SK-N-SH (cell line): ENCODE results near the gene BRICD5. TPM values are rescaled to one million over a fixed set of nuclear protein-coding genes. Genes with fewer than 3 reads are reported as not detected.
A peak's percentile ranks its signal among the peaks of the same experiment; 100 is the strongest.
"Not testable (repeated sequence)": the region's sequence is repeated elsewhere in the genome, so short reads cannot be mapped to it uniquely, and the experiment has no call there.

Source experiments
- CTCF ChIA-PET: fragments of 300-600, 350-600 bp; formaldehyde crosslinking; extraction: SDS; loops from one replicate; lab custom pipeline; 2021; lab: Yijun Ruan, JAX
- POLR2A ChIA-PET: fragments of 350-600 bp; sonication (Branson Sonifier 250); formaldehyde crosslinking; extraction: SDS; loops from one replicate; lab custom pipeline; 2020; ENCODE audit warnings: antibody characterized with exemption, inconsistent platforms; lab: Yijun Ruan, JAX
- DNase-seq: peaks from one replicate; pipeline ENCODE4 v3.0.0; 2012
- H2AFZ ChIP-seq: fragments of 200-600 bp; sonication (generic); 2 replicates; pipeline ENCODE4 v1.8.1; 2016; ENCODE audit warnings: antibody characterized with exemption, mild to moderate bottlenecking, low read depth
- H3F3A ChIP-seq: fragments of 200-600 bp; sonication (generic); replicated peaks from 2 replicates; pipeline ENCODE3; 2016; ENCODE audit warnings: antibody characterized with exemption, mild to moderate bottlenecking; ENCODE audit not compliant: insufficient read depth
- H3K27ac ChIP-seq, 2 experiments: fragments of 200-500 bp in 1 of 2; fragments of 200-600 bp in 1 of 2; sonication (Bioruptor generic) in 1 of 2; sonication (generic), shearing (Covaris generic) in 1 of 2; 2 replicates each; pipeline versions ENCODE4 v1.5.1 to v1.6.1; 2014 to 2016; ENCODE audit warnings: low read depth in 2 of 2, inconsistent platforms in 1 of 2, low read length in 1 of 2, mild to moderate bottlenecking in 1 of 2, mixed read lengths in 1 of 2
- H3K27me3 ChIP-seq: fragments of 200-600 bp; sonication (generic), shearing (Covaris generic); 2 replicates; pipeline ENCODE4 v1.6.1; 2016; ENCODE audit warnings: mixed run types; ENCODE audit not compliant: insufficient read depth
- H3K36me3 ChIP-seq, 2 experiments: fragments of 200-500 bp in 1 of 2; fragments of 200-600 bp in 1 of 2; sonication (Bioruptor generic) in 1 of 2; sonication (generic) in 1 of 2; replicated peaks in 1 of 2; 2 replicates each; pipeline versions ENCODE3 to v1.5.1; 2014 to 2016; ENCODE audit warnings: low read length in 1 of 2, mild to moderate bottlenecking in 1 of 2; ENCODE audit not compliant: insufficient read depth in 2 of 2, control insufficient read depth in 1 of 2
- H3K4me1 ChIP-seq, 2 experiments: fragments of 200-500 bp in 1 of 2; fragments of 200-600 bp in 1 of 2; sonication (Bioruptor generic) in 1 of 2; sonication (generic), shearing (Covaris generic) in 1 of 2; 2 replicates each; pipeline versions ENCODE4 v1.5.1 to v1.6.1; 2014 to 2016; ENCODE audit warnings: low read depth in 1 of 2, low read length in 1 of 2, mixed run types in 1 of 2; ENCODE audit not compliant: insufficient read depth in 2 of 2, control insufficient read depth in 1 of 2
- H3K4me2 ChIP-seq: fragments of 200-600 bp; sonication (generic), shearing (Covaris generic); 2 replicates; pipeline ENCODE4 v1.6.1; 2017; ENCODE audit warnings: mixed run types
- H3K4me3 ChIP-seq, 2 experiments: fragments of 200-500 bp in 1 of 2; fragments of 200-600 bp in 1 of 2; sonication (Bioruptor generic) in 1 of 2; sonication (generic), shearing (Covaris generic) in 1 of 2; 2 replicates each; pipeline versions ENCODE4 v1.5.1 to v1.8.1; 2014 to 2016; ENCODE audit warnings: low read depth in 2 of 2, inconsistent platforms in 1 of 2, low read length in 1 of 2, mild to moderate bottlenecking in 1 of 2, mixed read lengths in 1 of 2, moderate library complexity in 1 of 2
- H3K79me2 ChIP-seq: fragments of 200-600 bp; sonication (generic); 2 replicates; pipeline ENCODE4 v1.8.1; 2017; ENCODE audit warnings: mild to moderate bottlenecking; ENCODE audit not compliant: insufficient read depth
- H3K9ac ChIP-seq: fragments of 200-600 bp; sonication (generic); 2 replicates; pipeline ENCODE4 v1.6.1; 2017; ENCODE audit warnings: mixed run types
- H3K9me2 ChIP-seq: fragments of 200-600 bp; sonication (generic); 2 replicates; pipeline ENCODE4 v1.6.1; 2017; ENCODE audit warnings: mixed run types
- H3K9me3 ChIP-seq: fragments of 200-600 bp; sonication (generic); 2 replicates; pipeline ENCODE4 v1.6.1; 2017; ENCODE audit warnings: mixed run types, mild to moderate bottlenecking, moderate library complexity
- H4K20me1 ChIP-seq: fragments of 200-600 bp; sonication (generic); 2 replicates; pipeline ENCODE4 v1.6.1; 2017; ENCODE audit warnings: mild to moderate bottlenecking, mixed run types; ENCODE audit not compliant: insufficient read depth
- CHD2 ChIP-seq: fragments of 150-350 bp; IDR thresholded peaks from 2 replicates; pipeline ENCODE4 v1.6.1; 2018; ENCODE audit warnings: low read length; ENCODE audit not compliant: partially characterized antibody
- CTCF ChIP-seq: fragments of 200-600 bp; sonication (generic); IDR thresholded peaks from 2 replicates; pipeline ENCODE4 v1.6.1; 2017; ENCODE audit warnings: antibody characterized with exemption, mild to moderate bottlenecking, moderate library complexity
- EZH2phosphoT487 ChIP-seq: fragments of 200-600 bp; sonication (generic); IDR thresholded peaks from 2 replicates; pipeline ENCODE4 v1.6.1; 2017; ENCODE audit warnings: low read depth, mixed run types, mild to moderate bottlenecking, antibody characterized with exemption, moderate library complexity, borderline replicate concordance
- FOSL2 ChIP-seq: IDR thresholded peaks from 2 replicates; pipeline ENCODE4 v1.4.0; 2012; ENCODE audit warnings: low read depth, mild to moderate bottlenecking, moderate library complexity, borderline replicate concordance
- FOXM1 ChIP-seq: IDR thresholded peaks from 2 replicates; pipeline ENCODE4 v1.4.0; 2012; ENCODE audit warnings: low read depth, mild to moderate bottlenecking
- GATA2 ChIP-seq: sonication (generic); formaldehyde crosslinking; IDR thresholded peaks from 2 replicates; pipeline ENCODE4 v1.5.0; 2020; ENCODE audit warnings: mild to moderate bottlenecking, missing genetic modification reagents
- NFIC ChIP-seq: IDR thresholded peaks from 2 replicates; pipeline ENCODE4 v1.4.0; 2012; ENCODE audit warnings: borderline replicate concordance
- NRF1 ChIP-seq: IDR thresholded peaks from 2 replicates; pipeline ENCODE4 v1.6.1; 2012; ENCODE audit warnings: low read depth, mild to moderate bottlenecking, low read length
- PBX3 ChIP-seq: IDR thresholded peaks from 2 replicates; pipeline ENCODE4; 2012
- POLR2AphosphoS5 ChIP-seq: IDR thresholded peaks from 2 replicates; pipeline ENCODE4 v1.6.1; 2012; ENCODE audit warnings: low read depth, low read length
- RAD21 ChIP-seq: IDR thresholded peaks from 2 replicates; pipeline ENCODE4 v1.6.1; 2012; ENCODE audit warnings: mild to moderate bottlenecking, low read length
- REST ChIP-seq: IDR thresholded peaks from 2 replicates; pipeline ENCODE4 v1.6.1; 2012; ENCODE audit warnings: mild to moderate bottlenecking, low read depth, low read length, moderate library complexity
- RFX5 ChIP-seq: IDR thresholded peaks from 2 replicates; pipeline ENCODE4 v1.6.1; 2012; ENCODE audit warnings: mild to moderate bottlenecking, improper control_type of control experiment, low read length
- TAF1 ChIP-seq: IDR thresholded peaks from 2 replicates; pipeline ENCODE4 v1.6.1; 2012; ENCODE audit warnings: low read depth, mild to moderate bottlenecking, low read length, moderate library complexity, borderline replicate concordance
- TEAD4 ChIP-seq: IDR thresholded peaks from 2 replicates; pipeline ENCODE4 v1.4.0; 2012; ENCODE audit warnings: mild to moderate bottlenecking, borderline replicate concordance; ENCODE audit not compliant: insufficient read depth
- USF1 ChIP-seq: IDR thresholded peaks from 2 replicates; pipeline ENCODE4 v1.4.0; 2012; ENCODE audit warnings: low read depth, borderline replicate concordance
- WGBS: methylation state at CpG from one replicate; pipeline ENCODE4 v1.1.6; 2017; ENCODE audit warnings: low lambda C conversion rate; 5-methylcytosine and 5-hydroxymethylcytosine counted together
- polyA plus RNA-seq, 3 experiments: library from polyadenylated mRNA; depleted of rRNA; stranded (reverse); fragments of >200 nt; gene quantifications; 2 replicates each; pipeline ENCODE4 v1.2.3, GENCODE V29; 2012

BRICD5 gene
- polyA plus RNA-seq, 1 of the 3 experiments (the other 2 are of a cell fraction): 2.3 TPM

GRCh38 chr16:2243031-2243528, 32.4 kb upstream of the BRICD5 start:
- TF ChIP-seq TAF1 (no peak), NRF1 (no peak), USF1 (no peak)
- TF ChIP-seq, all 33 proteins: peak for 0
- ChIA-PET CTCF (interaction anchor here (2.2 kb wide), 1 partner anchor 12 kb away, joined by 5 read pairs; no protein-coding TSS in a partner anchor), POLR2A (no interaction called here)
- Histone ChIP-seq H3K9me2 (no peaks in the 10 kb centered on the region), H3F3A (peaks cover 10% of the 10 kb centered on the region), H3K4me3 (no peak overlapping the region), H3K4me1 (no peaks in the 10 kb centered on the region), H4K20me1 (no peaks in the 10 kb centered on the region), H3K36me3 (peaks cover 8 to 33% of the 10 kb centered on the region in 2 experiments), H3K4me2 (no peak overlapping the region), H2AFZ (no peak overlapping the region), H3K27ac (no peak overlapping the region), H3K9me3 (no peaks in the 10 kb centered on the region), H3K27me3 (no peaks in the 10 kb centered on the region), H3K9ac (no peak overlapping the region), H3K79me2 (peaks cover 12% of the 10 kb centered on the region)
- 90% methylated on average over 2 of the region's 19 CpGs for WGBS
- peak; percentile 56 for DNase-seq

GRCh38 chr16:2242598-2242997, 31.9 kb upstream of the BRICD5 start:
- Histone ChIP-seq H3K4me2 (no peak overlapping the region), H3K4me3 (no peak overlapping the region), H3K9me2 (no peaks in the 10 kb centered on the region), H3K27ac (no peak overlapping the region), H4K20me1 (no peaks in the 10 kb centered on the region), H3F3A (peaks cover 10% of the 10 kb centered on the region), H3K4me1 (no peaks in the 10 kb centered on the region), H3K9ac (no peak overlapping the region), H3K36me3 (peaks cover 8 to 33% of the 10 kb centered on the region in 2 experiments), H3K79me2 (peaks cover 7% of the 10 kb centered on the region)
- ChIA-PET POLR2A (no interaction called here), CTCF (interaction anchor here (2.2 to 2.4 kb wide), 2 partner anchors 9 to 12 kb away, joined by 5 to 8 read pairs; partner anchors contain the start of gene ECI1)
- DNase-seq: peak; percentile 22
- WGBS: 97% methylated on average over 5 of the region's 11 CpGs
- TF ChIP-seq TEAD4 (no peak), NFIC (no peak), CHD2 (no peak), REST (no peak), CTCF (no peak), FOSL2 (no peak), GATA2 (CRISPR knock-in tag) (no peak), POLR2AphosphoS5 (no peak), PBX3 (no peak), FOXM1 (no peak), RFX5 (no peak), RAD21 (no peak), EZH2phosphoT487 (no peak)
- TF ChIP-seq, all 33 proteins: peak for 0
- H2AFZ ChIP-seq: no peak overlapping the region
- H3K9me3 ChIP-seq: no peaks in the 10 kb centered on the region
- H3K27me3 ChIP-seq: no peaks in the 10 kb centered on the region

GRCh38 chr16:2240331-2240730, 29.7 kb upstream of the BRICD5 start:
- not testable (repeated sequence) for H3K9ac ChIP-seq, H3K27ac ChIP-seq, H4K20me1 ChIP-seq, H3K4me2 ChIP-seq, H3K4me3 ChIP-seq, H3K9me3 ChIP-seq, H3K4me1 ChIP-seq, H2AFZ ChIP-seq, H3F3A ChIP-seq, H3K27me3 ChIP-seq, DNase-seq, H3K79me2 ChIP-seq, H3K9me2 ChIP-seq
- WGBS: 85% methylated on average over 9 of the region's 9 CpGs
- POLR2A ChIA-PET: interaction anchor here (1.3 kb wide), 1 partner anchor 11 kb away, joined by 3 read pairs; the partner anchor contains the start of gene ECI1
- CTCF ChIA-PET: interaction anchor here (2.4 kb wide), 1 partner anchor 11 kb away, joined by 8 read pairs; the partner anchor contains the start of gene ECI1
- H3K36me3 ChIP-seq: peaks cover 8 to 31% of the 10 kb centered on the region in 2 experiments
